Measurements from ENCODE around the gene IFI27. TPM values are rescaled to one million over a fixed set of nuclear protein-coding genes. Genes with fewer than 3 reads are reported as not detected.

Gene IFI27
- polyA plus RNA-seq, 1 of the 3 experiments (the other 2 are of a cell fraction) = 1.2 TPM

DNA sequence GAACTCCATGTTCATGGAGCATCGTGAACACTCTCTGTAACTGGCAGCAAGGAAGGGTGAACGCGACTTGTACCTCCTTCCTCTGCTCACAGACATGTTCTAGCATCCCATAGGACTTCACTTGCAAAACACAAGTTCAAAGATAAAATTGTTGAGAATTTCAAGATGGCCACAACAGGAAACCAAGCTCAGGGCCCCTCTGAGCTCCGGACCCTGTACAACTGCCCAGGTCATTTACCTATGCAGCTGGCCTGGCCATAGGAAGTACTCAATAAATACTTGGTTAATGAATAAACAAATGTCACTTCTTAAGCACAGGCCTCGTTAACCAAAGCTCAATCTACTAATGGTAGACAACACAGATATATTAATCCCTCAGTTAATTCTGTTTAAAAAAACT, 51.9 kb downstream of the IFI27 start:
- DNase-seq = no peak
- H3K9me3 ChIP-seq = no peaks in the 10 kb centered on the region
- TF ChIP-seq SMC3 (IDR thresholded peaks at IDR 0.05; ENCODE audit: low read depth, low read length) (no peak), TEAD4 (IDR thresholded peaks at IDR 0.05; ENCODE audit: borderline replicate concordance, insufficient read depth) (no peak), POLR2AphosphoS5 (IDR thresholded peaks at IDR 0.05; ENCODE audit: low read depth, low read length) (no peak), FOSL2 (IDR thresholded peaks at IDR 0.05; ENCODE audit: borderline replicate concordance, low read depth) (no peak), RCOR1 (IDR thresholded peaks at IDR 0.05; ENCODE audit: low read length) (no peak), USF1 (IDR thresholded peaks at IDR 0.05; ENCODE audit: borderline replicate concordance, low read depth) (no peak), EZH2phosphoT487 (IDR thresholded peaks at IDR 0.05; ENCODE audit: borderline replicate concordance, low read depth) (no peak), ELF1 (IDR thresholded peaks at IDR 0.05) (no peak), NFIC (IDR thresholded peaks at IDR 0.05; ENCODE audit: borderline replicate concordance) (no peak), NRF1 (IDR thresholded peaks at IDR 0.05; ENCODE audit: low read depth, low read length) (no peak), MEF2A (IDR thresholded peaks at IDR 0.05; ENCODE audit: borderline replicate concordance, low read depth) (no peak), GATA2 (CRISPR knock-in tag; IDR thresholded peaks at IDR 0.05) (no peak), FOXM1 (IDR thresholded peaks at IDR 0.05; ENCODE audit: low read depth) (no peak)
- TF ChIP-seq, protein P1, sequence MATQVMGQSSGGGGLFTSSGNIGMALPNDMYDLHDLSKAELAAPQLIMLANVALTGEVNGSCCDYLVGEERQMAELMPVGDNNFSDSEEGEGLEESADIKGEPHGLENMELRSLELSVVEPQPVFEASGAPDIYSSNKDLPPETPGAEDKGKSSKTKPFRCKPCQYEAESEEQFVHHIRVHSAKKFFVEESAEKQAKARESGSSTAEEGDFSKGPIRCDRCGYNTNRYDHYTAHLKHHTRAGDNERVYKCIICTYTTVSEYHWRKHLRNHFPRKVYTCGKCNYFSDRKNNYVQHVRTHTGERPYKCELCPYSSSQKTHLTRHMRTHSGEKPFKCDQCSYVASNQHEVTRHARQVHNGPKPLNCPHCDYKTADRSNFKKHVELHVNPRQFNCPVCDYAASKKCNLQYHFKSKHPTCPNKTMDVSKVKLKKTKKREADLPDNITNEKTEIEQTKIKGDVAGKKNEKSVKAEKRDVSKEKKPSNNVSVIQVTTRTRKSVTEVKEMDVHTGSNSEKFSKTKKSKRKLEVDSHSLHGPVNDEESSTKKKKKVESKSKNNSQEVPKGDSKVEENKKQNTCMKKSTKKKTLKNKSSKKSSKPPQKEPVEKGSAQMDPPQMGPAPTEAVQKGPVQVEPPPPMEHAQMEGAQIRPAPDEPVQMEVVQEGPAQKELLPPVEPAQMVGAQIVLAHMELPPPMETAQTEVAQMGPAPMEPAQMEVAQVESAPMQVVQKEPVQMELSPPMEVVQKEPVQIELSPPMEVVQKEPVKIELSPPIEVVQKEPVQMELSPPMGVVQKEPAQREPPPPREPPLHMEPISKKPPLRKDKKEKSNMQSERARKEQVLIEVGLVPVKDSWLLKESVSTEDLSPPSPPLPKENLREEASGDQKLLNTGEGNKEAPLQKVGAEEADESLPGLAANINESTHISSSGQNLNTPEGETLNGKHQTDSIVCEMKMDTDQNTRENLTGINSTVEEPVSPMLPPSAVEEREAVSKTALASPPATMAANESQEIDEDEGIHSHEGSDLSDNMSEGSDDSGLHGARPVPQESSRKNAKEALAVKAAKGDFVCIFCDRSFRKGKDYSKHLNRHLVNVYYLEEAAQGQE (IDR thresholded peaks at IDR 0.05; ENCODE audit: low read depth, low read length) = no peak
- TF ChIP-seq, protein P2, sequence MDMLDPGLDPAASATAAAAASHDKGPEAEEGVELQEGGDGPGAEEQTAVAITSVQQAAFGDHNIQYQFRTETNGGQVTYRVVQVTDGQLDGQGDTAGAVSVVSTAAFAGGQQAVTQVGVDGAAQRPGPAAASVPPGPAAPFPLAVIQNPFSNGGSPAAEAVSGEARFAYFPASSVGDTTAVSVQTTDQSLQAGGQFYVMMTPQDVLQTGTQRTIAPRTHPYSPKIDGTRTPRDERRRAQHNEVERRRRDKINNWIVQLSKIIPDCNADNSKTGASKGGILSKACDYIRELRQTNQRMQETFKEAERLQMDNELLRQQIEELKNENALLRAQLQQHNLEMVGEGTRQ (IDR thresholded peaks at IDR 0.05; ENCODE audit: borderline replicate concordance, low read depth, low read length) = no peak
- TF ChIP-seq, protein P3, sequence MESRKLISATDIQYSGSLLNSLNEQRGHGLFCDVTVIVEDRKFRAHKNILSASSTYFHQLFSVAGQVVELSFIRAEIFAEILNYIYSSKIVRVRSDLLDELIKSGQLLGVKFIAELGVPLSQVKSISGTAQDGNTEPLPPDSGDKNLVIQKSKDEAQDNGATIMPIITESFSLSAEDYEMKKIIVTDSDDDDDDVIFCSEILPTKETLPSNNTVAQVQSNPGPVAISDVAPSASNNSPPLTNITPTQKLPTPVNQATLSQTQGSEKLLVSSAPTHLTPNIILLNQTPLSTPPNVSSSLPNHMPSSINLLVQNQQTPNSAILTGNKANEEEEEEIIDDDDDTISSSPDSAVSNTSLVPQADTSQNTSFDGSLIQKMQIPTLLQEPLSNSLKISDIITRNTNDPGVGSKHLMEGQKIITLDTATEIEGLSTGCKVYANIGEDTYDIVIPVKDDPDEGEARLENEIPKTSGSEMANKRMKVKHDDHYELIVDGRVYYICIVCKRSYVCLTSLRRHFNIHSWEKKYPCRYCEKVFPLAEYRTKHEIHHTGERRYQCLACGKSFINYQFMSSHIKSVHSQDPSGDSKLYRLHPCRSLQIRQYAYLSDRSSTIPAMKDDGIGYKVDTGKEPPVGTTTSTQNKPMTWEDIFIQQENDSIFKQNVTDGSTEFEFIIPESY (IDR thresholded peaks at IDR 0.05; ENCODE audit: borderline replicate concordance, low read depth) = no peak
- no peaks in the 10 kb centered on the region for H4K20me1 ChIP-seq (ENCODE audit: insufficient read depth)
- H3K9ac ChIP-seq = no peak overlapping the region
- POLR2A ChIA-PET = no interaction called here
- peaks cover 0 to 4% of the 10 kb centered on the region in 2 experiments; a peak in 1 of 4 replicates for H3K4me1 ChIP-seq (ENCODE audit: control insufficient read depth in 1 of 2, insufficient read depth in 2 of 2, low read depth in 1 of 2, low read length in 1 of 2)
- CTCF ChIA-PET = interaction anchor here (0.7 to 2.8 kb wide), 3 partner anchors 23 to 30 kb away, joined by 3 to 13 read pairs (median 7); no protein-coding TSS in a partner anchor
- no peaks in the 10 kb centered on the region for H3K79me2 ChIP-seq (ENCODE audit: insufficient read depth)
- no peaks in the 10 kb centered on the region for H3K36me3 ChIP-seq (replicated peaks in 1 of 2; ENCODE audit: control insufficient read depth in 1 of 2, insufficient read depth in 2 of 2, low read length in 1 of 2)
- H2AFZ ChIP-seq (ENCODE audit: low read depth) = no peak overlapping the region
- WGBS (ENCODE audit: low lambda C conversion rate) = 91% methylated on average over 5 of the region's 5 CpGs
- no peak overlapping the region for H3K4me2 ChIP-seq
- no peak overlapping the region for H3K27ac ChIP-seq (ENCODE audit: low read depth in 2 of 2, low read length in 1 of 2)
- H3F3A ChIP-seq (replicated peaks; ENCODE audit: insufficient read depth) = no peaks in the 10 kb centered on the region
- no peaks in the 10 kb centered on the region; the same call in 1 of the 2 replicates for H3K27me3 ChIP-seq (ENCODE audit: insufficient read depth)
- H3K4me3 ChIP-seq (ENCODE audit: low read depth in 2 of 2, low read length in 1 of 2) = no peak overlapping the region
- H3K9me2 ChIP-seq = no peaks in the 10 kb centered on the region
